Measurements from ENCODE around the gene TC2N.

The TC2N gene

DNA sequence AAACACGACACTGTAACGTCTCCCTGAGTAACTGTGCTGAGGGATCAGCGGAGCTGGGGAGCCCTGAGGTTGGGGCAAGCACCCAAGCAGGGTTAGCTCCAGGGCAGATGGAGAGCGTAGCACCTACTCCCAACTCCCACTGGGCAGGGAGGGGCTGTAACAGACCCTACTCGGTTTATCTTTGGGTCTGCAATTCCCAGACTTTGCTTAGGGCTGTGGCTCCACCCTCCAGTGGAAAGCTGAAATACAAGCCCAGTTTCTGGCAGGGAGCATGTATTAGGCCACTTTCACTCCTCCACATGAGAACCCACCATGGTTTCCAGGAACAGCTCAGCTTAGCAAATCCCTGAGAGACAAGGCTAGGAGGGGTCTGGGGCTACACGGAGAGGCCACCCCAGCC lies 17.3 kb upstream of the TC2N start:
- Mint-ChIP-seq H3K27ac (peak overlapping the region in 1 of 2 donors; percentile 76), H3K27me3 (no peaks in the 10 kb centered on the region), H3K4me3 (no peak overlapping the region), H3K4me1 (ENCODE audit: low read depth in 2 of 2) (peaks cover 26 to 28% of the 10 kb centered on the region in 2 donors), H3K9me3 (no peaks in the 10 kb centered on the region), H3K36me3 (ENCODE audit: insufficient read depth) (peaks cover 4% of the 10 kb centered on the region)
- DNase-seq: no peak
- ATAC-seq (replicated peaks): no peak

DNA sequence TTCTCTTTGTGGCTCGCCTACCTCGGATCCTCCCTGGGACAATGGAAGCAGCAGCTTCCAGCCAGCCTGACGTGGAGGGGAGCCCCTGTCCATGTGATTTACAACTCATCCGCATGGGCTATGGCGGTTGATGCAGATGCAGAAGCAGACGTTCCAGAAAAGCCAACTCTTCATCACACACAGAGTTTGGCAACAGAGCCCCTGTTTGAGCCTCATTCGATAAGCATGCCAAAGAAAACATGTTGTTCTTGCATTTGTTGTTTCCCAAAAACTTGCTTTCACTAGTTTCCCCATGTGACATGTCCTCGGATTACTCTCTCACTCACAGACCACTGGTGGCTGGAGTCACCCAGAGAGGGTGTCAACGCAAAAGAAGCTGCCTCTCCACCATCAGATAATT lies 16.4 kb upstream of the TC2N start:
- H3K27me3 Mint-ChIP-seq: no peaks in the 10 kb centered on the region
- H3K27ac Mint-ChIP-seq: no peak overlapping the region
- peaks cover 10% of the 10 kb centered on the region for H3K36me3 Mint-ChIP-seq (ENCODE audit: insufficient read depth)
- DNase-seq (no peak), ATAC-seq (replicated peaks) (no peak)
- no peak overlapping the region for H3K4me3 Mint-ChIP-seq
- H3K4me1 Mint-ChIP-seq (ENCODE audit: low read depth in 2 of 2): peaks cover 20 to 25% of the 10 kb centered on the region in 2 donors
- H3K9me3 Mint-ChIP-seq: no peaks in the 10 kb centered on the region

DNA sequence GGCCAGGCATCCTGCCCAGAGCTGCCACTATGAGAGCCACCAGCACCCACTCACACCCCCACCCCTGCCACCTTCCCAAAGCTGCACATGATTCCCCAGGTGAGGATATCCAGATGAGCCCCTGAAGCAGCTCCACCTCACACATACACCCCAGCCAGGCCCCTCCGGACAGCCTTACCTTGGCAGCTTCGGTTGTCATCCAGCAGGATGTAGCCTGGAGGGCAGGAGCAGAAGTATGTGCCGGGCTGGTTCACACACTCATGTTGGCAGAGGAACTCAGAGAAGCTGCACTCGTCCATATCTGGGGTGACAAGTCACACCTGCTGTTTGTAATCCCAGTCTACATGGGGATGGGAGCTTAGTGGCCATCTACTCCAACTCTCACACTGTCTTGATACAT lies 15.4 kb upstream of the TC2N start:
- Mint-ChIP-seq H3K9me3 (no peaks in the 10 kb centered on the region), H3K27me3 (no peaks in the 10 kb centered on the region), H3K4me1 (ENCODE audit: low read depth in 2 of 2) (peaks cover 20 to 27% of the 10 kb centered on the region in 2 donors), H3K27ac (no peak overlapping the region), H3K4me3 (no peak overlapping the region), H3K36me3 (ENCODE audit: insufficient read depth) (peaks cover 10% of the 10 kb centered on the region)
- no peak for ATAC-seq (replicated peaks)
- no peak for DNase-seq

DNA sequence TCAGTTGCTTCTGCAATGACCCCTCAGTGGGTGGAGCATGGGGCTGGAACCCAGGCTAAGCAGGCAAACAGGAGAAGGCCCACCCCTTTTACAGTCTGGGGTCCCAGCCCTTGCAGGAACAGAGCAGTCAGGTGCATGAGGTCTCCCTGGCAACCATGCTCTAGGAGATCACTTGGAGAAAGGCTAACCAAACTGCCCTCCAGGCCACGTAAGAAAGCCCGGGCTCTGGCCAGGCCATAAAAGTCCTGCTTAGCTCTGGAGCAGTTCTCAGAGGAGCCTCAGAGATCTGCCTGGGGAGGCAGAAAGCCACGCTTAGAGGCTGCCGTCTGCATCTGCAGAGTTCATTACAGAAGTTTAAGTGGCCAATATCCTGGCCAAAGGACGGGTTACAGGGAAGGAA lies 15.0 kb upstream of the TC2N start:
- H3K9me3 Mint-ChIP-seq: no peaks in the 10 kb centered on the region

DNA sequence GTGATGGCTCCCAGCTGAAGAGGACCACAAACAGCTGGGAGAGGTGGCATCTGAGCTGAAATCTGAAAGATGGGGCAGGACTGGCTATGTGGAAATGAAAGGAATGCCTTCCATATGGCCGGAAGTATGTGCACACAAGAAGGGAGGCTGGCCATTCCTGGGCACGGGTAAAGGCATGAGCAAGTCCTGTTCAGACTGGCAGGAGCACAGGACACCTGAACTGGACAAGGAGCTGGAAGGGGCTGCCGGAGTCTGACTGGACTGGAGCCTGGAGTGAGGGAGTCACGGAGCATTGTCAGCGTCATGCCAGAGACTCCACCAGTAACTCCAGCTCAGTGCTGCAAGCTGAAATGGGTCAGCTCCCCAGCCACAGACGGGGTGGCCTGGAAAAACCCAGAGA lies 11.9 kb upstream of the TC2N start:
- Mint-ChIP-seq H3K4me3 (no peak overlapping the region), H3K27me3 (no peaks in the 10 kb centered on the region), H3K27ac (no peak overlapping the region), H3K9me3 (no peaks in the 10 kb centered on the region), H3K4me1 (ENCODE audit: low read depth in 2 of 2) (peaks cover 38 to 45% of the 10 kb centered on the region in 2 donors), H3K36me3 (ENCODE audit: insufficient read depth) (peaks cover 10% of the 10 kb centered on the region)
- DNase-seq: no peak
- no peak for ATAC-seq (replicated peaks)

More for the DNA sequence above, 15.0 kb upstream of the TC2N start:
- Mint-ChIP-seq H3K27ac (no peak overlapping the region), H3K36me3 (ENCODE audit: insufficient read depth) (peaks cover 10% of the 10 kb centered on the region), H3K4me1 (ENCODE audit: low read depth in 2 of 2) (peaks cover 21 to 28% of the 10 kb centered on the region in 2 donors), H3K4me3 (no peak overlapping the region), H3K27me3 (no peaks in the 10 kb centered on the region)
- ATAC-seq (replicated peaks): no peak
- no peak for DNase-seq

DNA sequence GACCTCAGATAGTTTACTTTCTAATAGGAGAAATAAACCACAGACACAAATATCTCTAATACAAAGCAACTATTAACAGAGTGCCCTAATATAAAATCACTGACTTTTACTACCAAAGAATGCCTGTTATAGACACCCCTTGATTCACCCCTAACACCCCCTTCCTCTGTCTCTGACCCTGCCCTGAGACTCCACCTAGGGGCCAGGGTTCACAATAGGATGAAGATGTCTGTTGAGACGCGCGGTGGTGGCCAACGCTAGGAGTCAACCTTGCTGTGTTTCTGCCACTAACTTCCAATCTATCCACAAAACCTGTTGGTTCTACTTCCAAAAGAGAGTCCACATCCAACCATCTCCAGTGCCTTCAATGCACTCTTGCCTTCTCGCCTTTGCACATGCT lies 10.9 kb upstream of the TC2N start:
- Mint-ChIP-seq H3K27ac (peak overlapping the region in 1 of 2 donors; percentile 35), H3K9me3 (no peaks in the 10 kb centered on the region), H3K4me1 (ENCODE audit: low read depth in 2 of 2) (peaks cover 47 to 54% of the 10 kb centered on the region in 2 donors), H3K4me3 (no peak overlapping the region), H3K27me3 (no peaks in the 10 kb centered on the region), H3K36me3 (ENCODE audit: insufficient read depth) (peaks cover 18% of the 10 kb centered on the region)
- DNase-seq (no peak), ATAC-seq (replicated peaks) (no peak)

DNA sequence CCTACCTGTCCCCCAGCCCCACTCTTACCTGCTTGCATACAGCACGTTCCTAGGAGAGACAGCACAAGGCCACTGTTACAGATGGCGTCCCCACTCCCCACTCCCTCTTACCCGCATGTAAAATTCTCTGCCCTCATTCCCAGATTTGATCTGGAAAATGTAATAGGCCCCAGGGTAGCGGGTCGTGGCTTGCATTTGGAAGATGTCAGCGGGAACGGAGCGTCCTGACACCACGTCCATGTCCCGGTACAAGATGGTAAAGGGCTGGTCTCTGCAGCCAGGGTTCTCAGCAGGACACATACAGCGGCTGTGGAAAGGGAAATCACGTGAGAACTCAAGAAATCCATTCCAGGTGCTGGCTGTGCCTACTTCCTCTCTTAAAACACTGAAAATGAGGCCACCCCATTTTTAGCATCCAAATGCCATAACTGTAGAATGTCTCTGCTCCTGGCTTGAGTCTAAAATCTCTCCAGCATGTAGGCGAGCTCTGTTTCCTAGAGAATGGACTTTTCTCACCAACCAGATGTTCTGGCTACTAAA lies 10.1 kb upstream of the TC2N start:
- Mint-ChIP-seq H3K4me3 (no peak overlapping the region), H3K27ac (no peak overlapping the region), H3K36me3 (ENCODE audit: insufficient read depth) (peaks cover 26% of the 10 kb centered on the region), H3K9me3 (no peaks in the 10 kb centered on the region), H3K4me1 (ENCODE audit: low read depth in 2 of 2) (peaks cover 50 to 63% of the 10 kb centered on the region in 2 donors), H3K27me3 (no peaks in the 10 kb centered on the region)
- DNase-seq (no peak), ATAC-seq (replicated peaks) (no peak)

DNA sequence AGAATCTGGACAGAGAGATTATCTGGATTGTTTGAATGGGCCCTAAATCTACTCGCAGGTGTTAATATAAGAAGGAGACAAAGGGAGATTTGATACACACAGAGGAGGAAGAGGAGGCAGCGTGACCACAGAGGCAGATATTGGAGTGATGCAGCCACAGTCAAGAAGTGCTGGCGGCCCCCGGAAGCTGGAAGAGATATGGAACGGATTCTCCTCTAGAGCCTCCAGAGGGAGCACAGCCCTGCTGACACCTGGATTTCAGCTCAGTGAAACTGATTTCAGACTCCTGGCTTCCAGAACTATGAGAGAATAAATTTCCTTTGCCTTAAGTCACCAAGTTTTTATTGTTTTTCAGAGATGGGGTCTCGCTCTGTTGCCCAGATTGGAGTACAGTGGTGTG lies 9.2 kb upstream of the TC2N start:
- H3K36me3 Mint-ChIP-seq (ENCODE audit: insufficient read depth): peaks cover 30% of the 10 kb centered on the region
- DNase-seq (no peak), ATAC-seq (replicated peaks) (no peak)
- peak overlapping the region in 1 of 2 donors; percentile 28 for H3K27ac Mint-ChIP-seq
- H3K4me3 Mint-ChIP-seq: no peak overlapping the region
- H3K27me3 Mint-ChIP-seq: no peaks in the 10 kb centered on the region
- H3K4me1 Mint-ChIP-seq (ENCODE audit: low read depth in 2 of 2): peaks cover 55 to 70% of the 10 kb centered on the region in 2 donors
- no peaks in the 10 kb centered on the region for H3K9me3 Mint-ChIP-seq

DNA sequence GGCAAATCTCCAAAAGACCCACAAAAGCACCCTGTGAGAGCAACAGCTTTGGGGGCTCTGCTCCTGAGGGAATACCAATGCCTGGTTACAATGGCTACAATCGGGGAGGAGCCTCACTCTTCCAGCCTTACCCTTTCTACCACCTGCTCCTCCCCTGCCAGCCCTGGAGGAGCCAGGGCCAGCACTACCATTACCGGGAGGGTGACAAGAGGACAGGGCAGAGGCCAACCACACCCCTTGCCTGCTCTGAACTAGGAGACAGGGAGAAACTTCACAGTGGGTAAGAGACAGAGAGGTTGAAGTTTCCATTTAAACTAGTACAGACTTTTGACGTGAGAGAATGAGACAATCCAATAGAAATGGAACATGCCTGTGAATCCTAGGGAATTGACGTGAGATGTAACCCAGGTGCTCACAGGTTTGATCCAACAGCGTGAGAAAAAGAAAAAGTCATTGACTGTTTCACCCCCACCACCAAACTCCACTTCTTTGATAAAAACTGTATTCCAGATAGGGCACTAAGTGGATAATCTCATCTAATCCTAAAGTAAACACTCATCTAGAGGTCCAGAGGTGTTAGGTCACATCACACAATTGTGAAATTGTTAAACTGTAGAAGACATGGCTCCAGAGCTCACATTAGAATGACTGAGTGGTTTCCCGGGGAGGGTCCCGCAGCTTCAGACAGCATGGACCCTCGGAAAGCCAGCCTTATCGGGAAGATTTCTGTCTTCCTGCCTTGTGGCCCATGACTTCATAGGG lies 8.4 kb upstream of the TC2N start:
- H3K4me3 Mint-ChIP-seq: peak overlapping the region in 1 of 2 donors; percentile 65
- ATAC-seq (replicated peaks) (no peak), DNase-seq (no peak)
- peak overlapping the region in 1 of 2 donors; percentile 72 for H3K27ac Mint-ChIP-seq
- no peaks in the 10 kb centered on the region for H3K9me3 Mint-ChIP-seq
- peaks cover 50 to 66% of the 10 kb centered on the region in 2 donors for H3K4me1 Mint-ChIP-seq (ENCODE audit: low read depth in 2 of 2)
- H3K36me3 Mint-ChIP-seq (ENCODE audit: insufficient read depth): peaks cover 26% of the 10 kb centered on the region
- H3K27me3 Mint-ChIP-seq: no peaks in the 10 kb centered on the region

DNA sequence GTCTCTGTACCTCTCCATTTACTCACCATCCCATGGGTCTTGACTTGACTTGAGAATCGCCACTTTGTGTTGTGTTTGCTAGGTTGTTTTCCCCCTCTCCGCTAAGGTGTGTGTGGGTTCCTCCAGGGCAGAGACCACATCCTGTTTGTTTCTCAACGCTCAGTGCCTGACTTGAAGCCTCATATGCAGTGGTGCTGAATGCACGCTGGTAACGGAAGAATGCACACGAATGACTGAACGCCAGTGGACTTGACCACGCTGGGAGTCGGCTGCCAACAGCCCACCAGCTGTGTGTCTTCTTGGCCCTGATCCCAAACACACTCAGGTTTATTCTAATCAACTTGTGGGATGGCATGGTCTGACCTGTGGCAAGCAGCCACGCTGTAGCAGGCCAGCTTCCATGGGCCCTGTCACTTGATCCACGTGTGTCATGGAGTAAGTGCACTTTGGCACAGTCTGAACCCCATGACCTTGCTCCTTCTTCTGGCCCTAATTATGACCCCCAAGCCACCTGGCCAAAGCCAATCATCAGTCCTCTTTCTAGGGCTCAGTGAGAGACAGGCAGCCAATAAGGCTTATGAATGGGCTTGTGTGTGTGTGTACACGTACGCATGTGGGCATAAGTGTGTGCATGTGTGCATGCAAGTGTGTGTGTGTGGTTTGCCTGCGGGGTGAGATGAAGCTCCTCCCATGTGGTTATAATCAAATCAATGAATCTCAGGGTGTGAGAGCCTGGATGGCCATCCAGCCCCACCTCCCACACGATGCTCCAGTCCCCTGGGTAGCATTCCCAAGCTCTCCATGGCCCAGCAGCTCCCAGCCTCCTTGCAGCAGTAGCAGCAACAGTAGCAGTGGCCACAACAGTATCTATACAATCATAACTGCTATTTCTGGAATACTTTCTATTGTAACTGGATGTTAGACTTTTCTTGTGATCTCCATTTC lies 6.4 kb upstream of the TC2N start:
- H3K9me3 Mint-ChIP-seq: no peaks in the 10 kb centered on the region
- peak; percentile 75 to 80 (median 78) for DNase-seq
- peak overlapping the region; percentile 96 to 99 for H3K27ac Mint-ChIP-seq
- H3K36me3 Mint-ChIP-seq (ENCODE audit: insufficient read depth): peaks cover 25% of the 10 kb centered on the region
- H3K27me3 Mint-ChIP-seq: no peaks in the 10 kb centered on the region
- H3K4me3 Mint-ChIP-seq: peak overlapping the region; percentile 80 to 82
- peak; percentile 73 for ATAC-seq (replicated peaks)
- peaks cover 59 to 77% of the 10 kb centered on the region in 2 donors for H3K4me1 Mint-ChIP-seq (ENCODE audit: low read depth in 2 of 2)

DNA sequence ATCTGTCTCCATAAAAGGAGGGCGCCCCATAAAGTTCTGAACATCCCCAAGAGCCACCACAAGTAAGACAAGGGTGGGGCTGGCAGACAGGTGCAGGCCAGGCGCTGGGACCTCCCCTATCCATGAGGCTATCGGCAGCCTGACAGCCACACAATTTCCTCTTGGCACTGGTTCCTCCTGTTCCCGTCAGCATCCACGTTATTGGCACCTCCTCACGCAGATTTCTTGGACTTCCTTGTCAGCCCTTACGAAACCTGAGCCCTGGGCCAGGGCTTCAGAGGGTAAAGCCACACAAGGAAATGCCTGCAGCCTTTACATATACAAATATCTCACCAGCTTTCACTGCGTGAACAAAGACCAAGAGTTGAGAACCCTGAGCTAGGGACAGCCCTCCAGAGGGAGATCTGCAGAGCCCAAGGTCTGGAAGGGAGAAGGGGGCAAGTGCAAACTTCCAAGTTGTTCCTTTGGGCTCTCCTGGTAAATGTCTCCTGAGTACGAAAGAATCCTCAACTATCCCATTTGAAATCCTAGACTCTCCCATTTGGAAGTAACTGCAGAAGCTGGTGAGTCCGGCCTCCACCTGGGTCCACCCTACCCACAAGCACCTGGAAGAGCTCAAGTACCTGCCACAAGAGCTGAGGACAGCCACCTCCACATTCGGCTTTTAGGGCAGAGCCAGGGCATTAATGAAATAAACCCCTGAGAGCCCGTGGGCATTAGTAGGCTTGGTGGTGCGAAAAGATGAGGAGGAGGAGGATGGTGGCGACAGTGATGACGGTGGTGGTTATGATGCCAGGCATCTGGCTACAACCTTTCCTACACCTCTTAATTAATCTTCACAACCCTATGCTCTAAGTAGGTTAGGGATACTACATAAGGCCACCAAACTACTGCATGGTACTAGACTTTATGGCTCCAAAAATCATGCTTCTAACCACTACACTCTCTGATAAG lies 5.5 kb upstream of the TC2N start:
- Mint-ChIP-seq H3K9me3 (no peaks in the 10 kb centered on the region), H3K27ac (peak overlapping the region; percentile 96 to 99), H3K4me1 (ENCODE audit: low read depth in 2 of 2) (peaks cover 62 to 79% of the 10 kb centered on the region in 2 donors), H3K36me3 (ENCODE audit: insufficient read depth) (peaks cover 27% of the 10 kb centered on the region), H3K27me3 (no peaks in the 10 kb centered on the region), H3K4me3 (peak overlapping the region; percentile 80 to 82)
- DNase-seq: peak; percentile 42 to 55 (median 47)
- ATAC-seq (replicated peaks): peak; percentile 26

DNA sequence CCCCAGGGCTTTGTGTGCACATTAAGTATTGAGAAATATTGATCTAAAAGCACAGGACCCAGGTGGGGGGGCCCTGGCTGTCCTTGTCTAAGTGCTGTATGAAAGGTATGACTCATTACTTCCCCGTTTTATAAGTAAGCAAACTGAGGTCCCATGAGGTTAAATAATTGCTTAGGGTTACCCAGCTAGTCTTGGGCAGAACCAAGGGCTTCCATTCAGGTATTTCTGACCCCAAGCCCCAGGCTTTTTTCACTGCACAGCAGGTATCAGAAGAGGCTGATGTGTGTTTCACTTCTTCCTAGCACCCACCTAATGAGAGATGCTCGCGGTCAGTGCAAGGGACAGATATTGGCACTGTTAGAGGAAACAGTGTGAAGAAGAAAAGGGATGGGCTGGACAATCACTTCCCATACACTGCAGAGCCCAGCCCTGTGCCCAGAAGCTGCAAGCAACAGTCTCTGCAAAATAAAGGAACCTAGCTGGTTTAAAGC lies 4.7 kb upstream of the TC2N start:
- H3K9me3 Mint-ChIP-seq: no peaks in the 10 kb centered on the region
- peak overlapping the region; percentile 96 to 99 for H3K27ac Mint-ChIP-seq
- H3K4me3 Mint-ChIP-seq: peak overlapping the region; percentile 80 to 82
- ATAC-seq (replicated peaks) (no peak), DNase-seq (no peak)
- peaks cover 65 to 80% of the 10 kb centered on the region in 2 donors for H3K4me1 Mint-ChIP-seq (ENCODE audit: low read depth in 2 of 2)
- H3K36me3 Mint-ChIP-seq (ENCODE audit: insufficient read depth): peaks cover 35% of the 10 kb centered on the region
- no peaks in the 10 kb centered on the region for H3K27me3 Mint-ChIP-seq
